Measurements from ENCODE around the gene ARHGAP32.
"Not testable (repeated sequence)": the region's sequence is repeated elsewhere in the genome, so short reads cannot be mapped to it uniquely, and the experiment has no call there.

Gene ARHGAP32

GRCh38 chr11:128927683-128928336, 264.3 kb downstream of the ARHGAP32 start:
- DNase-seq, result no peak

DNA sequence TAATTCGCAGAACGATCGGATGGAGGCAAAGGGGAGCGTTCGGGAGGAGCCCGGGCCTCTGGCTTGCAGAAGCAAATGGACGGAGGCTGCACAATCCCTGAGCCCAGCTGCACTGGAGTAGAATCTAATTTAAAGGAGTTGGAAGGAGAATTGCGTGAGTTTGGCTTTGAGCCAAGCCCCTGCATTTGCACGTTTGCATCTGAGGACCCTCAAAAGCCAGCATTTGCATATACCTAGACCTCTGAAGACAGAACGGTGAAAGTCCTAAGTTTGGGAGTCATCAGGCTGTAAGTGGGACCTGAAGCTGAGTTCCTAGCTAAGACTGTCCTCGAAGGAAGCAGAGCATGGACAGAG, 265.0 kb downstream of the ARHGAP32 start:
- no peak for DNase-seq

DNA sequence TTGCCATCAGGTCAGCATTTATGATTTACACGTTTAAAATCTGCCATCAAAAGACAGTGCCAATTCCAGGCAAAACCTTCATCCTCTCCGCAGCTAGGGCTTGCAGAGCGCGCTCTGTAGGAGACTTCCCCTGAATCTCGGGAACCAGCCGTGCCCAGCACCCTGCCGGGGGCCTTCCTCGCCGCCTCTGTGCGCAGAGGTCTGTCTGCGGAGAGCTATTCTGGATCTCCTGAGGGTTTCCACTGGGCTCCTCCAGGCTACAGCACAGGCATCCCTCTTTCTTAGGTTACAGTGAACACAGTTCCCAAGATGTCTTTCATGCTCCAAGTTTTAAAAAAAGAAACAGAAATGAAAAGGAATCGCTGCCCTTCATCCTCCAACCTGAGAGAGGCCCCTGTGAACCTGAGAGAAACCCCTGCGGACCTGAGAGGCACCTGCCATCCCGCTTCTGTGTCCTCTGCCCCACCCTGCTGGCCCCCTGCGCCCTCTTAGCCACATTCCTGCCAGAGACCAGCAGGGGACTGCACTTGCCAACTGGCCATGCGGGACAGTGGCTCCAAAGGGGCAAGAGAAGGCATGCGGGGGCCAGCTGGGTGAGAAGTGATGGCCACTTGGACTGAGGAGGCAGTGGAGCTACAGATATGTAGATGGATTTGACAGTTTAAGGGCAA, 265.6 kb downstream of the ARHGAP32 start:
- no peak for DNase-seq

GRCh38 chr11:128926000-128926399, 266.1 kb downstream of the ARHGAP32 start:
- DNase-seq, result no peak

- no peak for DNase-seq
These were observed 266.9 kb downstream of the ARHGAP32 start for GRCh38 chr11:128925250-128925600.

DNA sequence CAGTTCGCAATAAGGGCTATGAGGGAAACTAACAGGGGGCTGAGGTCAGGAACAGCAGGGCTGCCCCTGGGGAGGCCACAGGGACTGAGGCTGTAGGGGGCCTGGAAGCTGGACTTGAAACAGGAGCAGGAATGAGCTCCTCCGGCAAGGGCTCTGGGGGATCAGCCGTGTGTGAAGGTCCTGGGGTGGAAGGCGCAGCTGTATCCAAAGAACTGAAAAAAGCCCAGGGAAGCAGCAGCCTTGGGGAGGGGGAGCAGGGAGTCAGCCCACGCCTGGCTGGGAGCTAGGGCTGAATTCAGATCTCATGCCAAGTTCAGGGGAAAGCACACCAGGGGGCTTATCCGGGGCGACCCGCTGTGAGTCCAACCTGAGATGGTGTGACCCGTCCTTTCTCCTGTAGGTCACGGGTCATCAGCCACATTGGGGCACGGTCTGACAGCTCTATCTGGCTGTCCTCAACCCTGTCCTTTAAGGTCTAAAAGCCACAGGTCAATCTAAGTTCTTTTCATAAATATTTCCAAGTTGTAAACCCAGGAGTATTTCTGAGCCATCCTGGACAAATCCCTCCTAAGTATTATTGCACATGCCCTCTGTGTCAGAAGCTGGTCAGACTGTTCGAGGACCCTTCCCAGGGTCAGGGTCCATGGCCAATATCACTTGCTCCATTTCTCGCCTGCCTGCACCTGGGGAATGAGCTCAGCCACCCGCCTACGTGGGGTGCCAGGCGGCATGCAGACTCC, 267.4 kb downstream of the ARHGAP32 start:
- no peak for DNase-seq

GRCh38 chr11:128924104-128924503, 268.0 kb downstream of the ARHGAP32 start:
- DNase-seq, result no peak

- DNase-seq, result no peak
These were observed 270.3 kb downstream of the ARHGAP32 start for GRCh38 chr11:128921793-128922192.

DNA sequence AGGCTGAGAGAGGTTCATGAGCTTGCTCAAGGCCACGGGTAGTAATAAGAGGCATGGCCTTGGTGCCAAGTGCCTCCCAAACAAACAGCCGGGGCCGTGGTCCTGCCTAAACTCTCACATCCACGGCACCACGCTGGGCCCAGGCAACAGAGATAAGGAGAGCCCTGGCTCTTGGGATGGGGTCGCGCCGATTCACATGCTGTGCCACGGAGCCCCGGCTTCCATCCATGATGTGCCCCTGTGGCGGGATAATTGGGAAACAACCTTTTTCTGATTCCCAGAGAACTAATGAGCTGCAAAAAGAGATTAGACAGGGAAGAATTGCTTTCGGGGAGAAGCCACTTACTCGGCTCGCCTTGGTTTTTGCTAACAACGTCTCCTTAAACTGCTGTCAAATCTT, 271.5 kb downstream of the ARHGAP32 start:
- no peak for DNase-seq

GRCh38 chr11:128919635-128920034, 272.5 kb downstream of the ARHGAP32 start:
- DNase-seq, result not testable (repeated sequence)

- no peak for DNase-seq
These were observed 272.9 kb downstream of the ARHGAP32 start for GRCh38 chr11:128919216-128919615.

DNA sequence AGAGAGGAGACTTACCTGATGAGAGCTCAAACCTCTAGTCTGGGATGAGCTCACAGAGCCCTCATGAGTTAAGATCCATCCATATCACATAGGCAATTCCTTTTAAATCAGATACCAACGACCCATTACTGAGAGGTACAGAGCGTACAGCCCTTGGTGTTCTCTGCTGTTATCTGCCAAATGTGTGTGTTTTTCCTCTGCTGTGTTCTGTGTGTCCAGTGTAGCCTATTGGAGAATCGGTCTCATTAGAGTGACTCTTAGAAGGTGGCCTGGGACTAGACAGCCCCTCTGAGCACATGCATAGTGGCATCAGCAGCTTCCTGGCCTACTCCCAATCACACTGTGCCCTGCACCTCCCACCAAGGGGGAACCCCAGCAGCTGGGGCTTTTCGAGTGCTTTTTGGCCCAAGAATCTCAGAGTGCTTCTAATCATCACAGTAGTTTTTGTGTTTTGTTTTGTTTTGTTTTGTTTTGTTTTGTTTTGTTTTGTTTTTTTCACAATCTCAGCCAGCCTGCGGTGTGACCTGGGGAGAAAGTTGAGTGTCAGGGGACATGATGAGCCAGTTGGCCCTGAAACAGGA, 274.9 kb downstream of the ARHGAP32 start:
- DNase-seq, result no peak

GRCh38 chr11:128916681-128917080, 275.4 kb downstream of the ARHGAP32 start:
- no peak for DNase-seq

DNA sequence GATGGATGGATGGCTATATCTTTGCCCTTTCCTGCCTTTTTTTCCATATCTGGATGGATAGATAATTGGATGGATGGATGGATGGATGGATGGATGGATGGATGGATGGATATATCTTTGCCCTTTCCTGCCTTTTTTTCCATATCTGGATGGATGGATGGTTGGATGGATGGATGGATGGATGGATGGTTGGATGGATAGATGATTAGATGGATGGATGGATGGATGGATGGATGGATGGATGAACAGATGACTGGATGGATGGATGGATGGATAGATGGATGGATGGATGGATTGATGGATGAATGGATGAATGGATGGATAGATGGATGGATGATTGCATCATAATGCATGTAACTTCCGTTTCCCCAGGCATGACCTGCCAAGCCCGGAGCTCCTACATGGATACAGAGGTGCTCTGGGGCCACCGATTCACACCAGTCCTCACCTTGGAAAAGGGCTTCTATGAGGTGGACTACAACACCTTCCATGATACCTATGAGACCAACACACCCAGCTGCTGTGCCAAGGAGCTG, 276.0 kb downstream of the ARHGAP32 start:
- no peak for DNase-seq

GRCh38 chr11:128915149-128915521, 277.0 kb downstream of the ARHGAP32 start:
- DNase-seq, result no peak

Data from activated T-cell treated with anti-CD3 and anti-CD28 coated beads, Interleukin-2, amount 50 U/mL, for 1 hour (primary cell).